ENCODE results near the gene PAM16. TPM values are rescaled to one million over a fixed set of nuclear protein-coding genes. Genes with fewer than 3 reads are reported as not detected.
A peak's percentile ranks its signal among the peaks of the same experiment; 100 is the strongest.

The PAM16 gene
- total and polyA plus RNA-seq, 2 of the 8 experiments (the other 6 are each of a cell fraction or from before 2014, with no cell fraction given), result 78.3 to 198 TPM

DNA sequence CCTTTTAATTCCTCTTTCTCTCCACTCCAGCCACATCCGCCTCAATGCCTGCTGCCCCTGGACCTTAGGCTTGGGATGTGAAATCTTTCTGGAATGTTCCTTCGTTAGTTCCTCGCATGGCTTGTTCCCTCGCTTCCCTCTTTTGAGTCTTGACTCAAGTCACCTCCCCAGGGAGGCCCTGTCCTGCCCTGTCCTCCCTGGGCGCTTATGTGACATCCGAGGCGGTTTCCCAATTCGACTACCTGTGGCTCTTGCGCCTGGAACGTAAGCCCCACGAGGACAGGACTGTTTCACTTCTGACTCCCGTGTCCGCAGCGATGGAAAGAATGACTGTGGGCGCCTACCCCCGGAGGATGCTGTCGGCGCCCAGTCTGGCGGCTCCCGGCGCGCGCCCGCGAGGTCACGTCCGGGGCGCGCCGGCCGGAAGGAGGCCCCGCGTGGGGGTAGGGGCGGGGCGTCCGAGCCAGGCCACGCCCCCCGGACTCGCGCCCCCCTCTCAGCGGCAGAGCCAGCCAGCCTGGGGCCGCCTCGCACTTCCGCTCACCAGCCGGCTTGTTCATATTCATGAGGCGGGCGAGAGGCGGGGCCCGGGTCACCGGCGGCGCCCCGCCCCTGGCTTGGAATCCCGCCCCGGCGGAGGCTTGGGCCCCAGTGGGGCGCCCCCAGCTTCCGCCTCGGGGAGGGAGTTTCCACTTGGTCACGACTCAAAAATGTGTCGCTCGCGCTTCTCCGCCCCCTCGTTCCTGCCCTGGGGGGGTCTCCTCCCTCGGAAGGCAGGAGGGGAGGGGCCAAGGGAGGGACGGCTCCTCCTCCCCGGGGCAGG lies 43.7 kb downstream of the PAM16 start (continued):
- TF ChIP-seq, protein P1, sequence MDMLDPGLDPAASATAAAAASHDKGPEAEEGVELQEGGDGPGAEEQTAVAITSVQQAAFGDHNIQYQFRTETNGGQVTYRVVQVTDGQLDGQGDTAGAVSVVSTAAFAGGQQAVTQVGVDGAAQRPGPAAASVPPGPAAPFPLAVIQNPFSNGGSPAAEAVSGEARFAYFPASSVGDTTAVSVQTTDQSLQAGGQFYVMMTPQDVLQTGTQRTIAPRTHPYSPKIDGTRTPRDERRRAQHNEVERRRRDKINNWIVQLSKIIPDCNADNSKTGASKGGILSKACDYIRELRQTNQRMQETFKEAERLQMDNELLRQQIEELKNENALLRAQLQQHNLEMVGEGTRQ (IDR thresholded peaks at IDR 0.05; ENCODE audit: low read length), result no peak; the same call in 1 of the 2 replicates
- TF ChIP-seq CEBPB (IDR thresholded peaks at IDR 0.05; ENCODE audit: low read depth, low read length) (no peak), FOSL1 (IDR thresholded peaks at IDR 0.05; ENCODE audit: insufficient read depth, low read depth, low read length) (0 out of 2 replicates have a peak, but pooled peaks have one; percentile 3), YY1 (IDR thresholded peaks at IDR 0.05; ENCODE audit: low read depth, low read length) (no peak), TAF7 (optimal IDR thresholded peaks at IDR 0.05; ENCODE audit: borderline replicate concordance, low read depth, low read length) (no peak), TCF12 (IDR thresholded peaks at IDR 0.05; ENCODE audit: low read depth, low read length) (no peak), CHD2 (IDR thresholded peaks at IDR 0.05; ENCODE audit: low read length) (no peak), NANOG (IDR thresholded peaks at IDR 0.05; ENCODE audit: insufficient read depth, low read depth, low read length, poor library complexity, severe bottlenecking) (no peak), KDM1A (IDR thresholded peaks at IDR 0.05; ENCODE audit: borderline replicate concordance, low read length) (no peak), PHF8 (conservative IDR thresholded peaks at IDR 0.05; ENCODE audit: low read depth, low read length) (peak; percentile 35; the same call in 1 of the 2 replicates)
